KOPT-K1 (cell line): ENCODE measurements around the gene KANSL1.
A peak's percentile ranks its signal among the peaks of the same experiment; 100 is the strongest.
"Not testable (repeated sequence)": the region's sequence is repeated elsewhere in the genome, so short reads cannot be mapped to it uniquely, and the experiment has no call there.

ENCODE experiments used
- H3K27ac ChIP-seq: fragments of 200-600 bp; sonication (generic); 2 replicates; pipeline ENCODE4 v1.5.1; 2016; ENCODE audit warnings: antibody characterized with exemption, mild to moderate bottlenecking, low read depth, low read length; ENCODE audit not compliant: poor library complexity, severe bottlenecking
- H3K36me3 ChIP-seq: fragments of 200-600 bp; sonication (generic); 2 replicates; pipeline ENCODE4 v1.5.1; 2017; ENCODE audit warnings: antibody characterized with exemption, mild to moderate bottlenecking, low read length, moderate library complexity; ENCODE audit not compliant: insufficient read depth
- H3K9me3 ChIP-seq: fragments of 200-600 bp; sonication (generic); 2 replicates; pipeline ENCODE4 v1.5.1; 2017; ENCODE audit warnings: antibody characterized with exemption, low read length, mild to moderate bottlenecking; ENCODE audit not compliant: insufficient read depth, poor library complexity, severe bottlenecking

KANSL1 gene

GRCh38 chr17:46193151-46193625 is at the start of gene KANSL1:
TSS of gene KANSL1 (minus strand) at chr17:46193429. CDS start at chr17:46172143, 21,286 bp downstream.
- Histone ChIP-seq H3K27ac (peak within 1 kb of the TSS; percentile 95), H3K9me3 (no peaks in the 10 kb centered on the region), H3K36me3 (no peaks in the 10 kb centered on the region)

GRCh38 chr17:46231359-46231758 is 38.1 kb upstream of the KANSL1 start:
- H3K9me3 ChIP-seq, H3K36me3 ChIP-seq, H3K27ac ChIP-seq: not testable (repeated sequence)

- H3K9me3 ChIP-seq, H3K36me3 ChIP-seq: not testable (repeated sequence)
- H3K27ac ChIP-seq, result peak overlapping the region; percentile 46
Measured at GRCh38 chr17:46225274-46225794, 32.1 kb upstream of the KANSL1 start.

- H3K9me3 ChIP-seq, H3K36me3 ChIP-seq: not testable (repeated sequence)
- H3K27ac ChIP-seq, result peak overlapping the region; percentile 46
Measured at GRCh38 chr17:46224864-46225263, 31.6 kb upstream of the KANSL1 start.

GRCh38 chr17:46223041-46223440 is 29.8 kb upstream of the KANSL1 start:
- H3K9me3 ChIP-seq, result not testable (repeated sequence)

GRCh38 chr17:46216682-46217081 is 23.5 kb upstream of the KANSL1 start:
- Histone ChIP-seq H3K9me3 (no peaks in the 10 kb centered on the region), H3K27ac (no peak overlapping the region), H3K36me3 (peaks cover 42% of the 10 kb centered on the region)

More at GRCh38 chr17:46223041-46223440, 29.8 kb upstream of the KANSL1 start:
- H3K36me3 ChIP-seq, result peaks cover 13% of the 10 kb centered on the region; the same call in 1 of the 2 replicates
- H3K27ac ChIP-seq, result not testable (repeated sequence)

- no peaks in the 10 kb centered on the region for H3K9me3 ChIP-seq
- peaks cover 45% of the 10 kb centered on the region for H3K36me3 ChIP-seq
- H3K27ac ChIP-seq, result peak overlapping the region; percentile 44
Measured at GRCh38 chr17:46212634-46213435, 19.6 kb upstream of the KANSL1 start.

- H3K27ac ChIP-seq, result no peak overlapping the region
- H3K9me3 ChIP-seq, result peaks cover 5% of the 10 kb centered on the region
- H3K36me3 ChIP-seq, result peaks cover 24% of the 10 kb centered on the region
Measured at GRCh38 chr17:46208997-46209396, 15.8 kb upstream of the KANSL1 start.

- Histone ChIP-seq H3K27ac (no peak overlapping the region), H3K9me3 (peaks cover 5% of the 10 kb centered on the region), H3K36me3 (peaks cover 24% of the 10 kb centered on the region)
Measured at GRCh38 chr17:46205975-46206374, 12.7 kb upstream of the KANSL1 start.

GRCh38 chr17:46202424-46202823 is 9.2 kb upstream of the KANSL1 start:
- Histone ChIP-seq H3K27ac (peak overlapping the region; percentile 7), H3K36me3 (peaks cover 7% of the 10 kb centered on the region; the same call in 1 of the 2 replicates), H3K9me3 (peaks cover 5% of the 10 kb centered on the region)

- Histone ChIP-seq H3K9me3 (peaks cover 5% of the 10 kb centered on the region), H3K36me3 (peaks cover 7% of the 10 kb centered on the region; the same call in 1 of the 2 replicates), H3K27ac (peak overlapping the region; percentile 7)
Measured at GRCh38 chr17:46201491-46201890, 8.3 kb upstream of the KANSL1 start.

- H3K36me3 ChIP-seq, result no peaks in the 10 kb centered on the region
- H3K27ac ChIP-seq, result peak overlapping the region; percentile 26
- no peaks in the 10 kb centered on the region for H3K9me3 ChIP-seq
Measured at GRCh38 chr17:46200197-46200596, 7.0 kb upstream of the KANSL1 start.

- Histone ChIP-seq H3K9me3 (no peaks in the 10 kb centered on the region), H3K27ac (peak overlapping the region; percentile 26), H3K36me3 (no peaks in the 10 kb centered on the region)
Measured at GRCh38 chr17:46199379-46199778, 6.2 kb upstream of the KANSL1 start.

GRCh38 chr17:46198233-46198632 is 5.0 kb upstream of the KANSL1 start:
- H3K27ac ChIP-seq, result peak overlapping the region; percentile 95
- H3K9me3 ChIP-seq, result no peaks in the 10 kb centered on the region
- H3K36me3 ChIP-seq, result no peaks in the 10 kb centered on the region

GRCh38 chr17:46197530-46197929 is 4.3 kb upstream of the KANSL1 start:
- Histone ChIP-seq H3K9me3 (no peaks in the 10 kb centered on the region), H3K27ac (peak overlapping the region; percentile 95), H3K36me3 (no peaks in the 10 kb centered on the region)
